SK-N-SH (cell line): ENCODE measurements around the gene SIAH1. TPM values are rescaled to one million over a fixed set of nuclear protein-coding genes. Genes with fewer than 3 reads are reported as not detected.

ENCODE experiments used
- CTCF ChIA-PET: fragments of 300-600, 350-600 bp; formaldehyde crosslinking; extraction: SDS; loops from one replicate; lab custom pipeline; 2021; lab: Yijun Ruan, JAX
- POLR2A ChIA-PET: fragments of 350-600 bp; sonication (Branson Sonifier 250); formaldehyde crosslinking; extraction: SDS; loops from one replicate; lab custom pipeline; 2020; ENCODE audit warnings: antibody characterized with exemption, inconsistent platforms; lab: Yijun Ruan, JAX
- DNase-seq: peaks from one replicate; pipeline ENCODE4 v3.0.0; 2012
- H2AFZ ChIP-seq: fragments of 200-600 bp; sonication (generic); 2 replicates; pipeline ENCODE4 v1.8.1; 2016; ENCODE audit warnings: antibody characterized with exemption, mild to moderate bottlenecking, low read depth
- H3F3A ChIP-seq: fragments of 200-600 bp; sonication (generic); replicated peaks from 2 replicates; pipeline ENCODE3; 2016; ENCODE audit warnings: antibody characterized with exemption, mild to moderate bottlenecking; ENCODE audit not compliant: insufficient read depth
- H3K27ac ChIP-seq, 2 experiments: fragments of 200-500 bp in 1 of 2; fragments of 200-600 bp in 1 of 2; sonication (Bioruptor generic) in 1 of 2; sonication (generic), shearing (Covaris generic) in 1 of 2; 2 replicates each; pipeline versions ENCODE4 v1.5.1 to v1.6.1; 2014 to 2016; ENCODE audit warnings: low read depth in 2 of 2, inconsistent platforms in 1 of 2, low read length in 1 of 2, mild to moderate bottlenecking in 1 of 2, mixed read lengths in 1 of 2
- H3K27me3 ChIP-seq: fragments of 200-600 bp; sonication (generic), shearing (Covaris generic); 2 replicates; pipeline ENCODE4 v1.6.1; 2016; ENCODE audit warnings: mixed run types; ENCODE audit not compliant: insufficient read depth
- H3K36me3 ChIP-seq, 2 experiments: fragments of 200-500 bp in 1 of 2; fragments of 200-600 bp in 1 of 2; sonication (Bioruptor generic) in 1 of 2; sonication (generic) in 1 of 2; replicated peaks in 1 of 2; 2 replicates each; pipeline versions ENCODE3 to v1.5.1; 2014 to 2016; ENCODE audit warnings: low read length in 1 of 2, mild to moderate bottlenecking in 1 of 2; ENCODE audit not compliant: insufficient read depth in 2 of 2, control insufficient read depth in 1 of 2
- H3K4me1 ChIP-seq, 2 experiments: fragments of 200-500 bp in 1 of 2; fragments of 200-600 bp in 1 of 2; sonication (Bioruptor generic) in 1 of 2; sonication (generic), shearing (Covaris generic) in 1 of 2; 2 replicates each; pipeline versions ENCODE4 v1.5.1 to v1.6.1; 2014 to 2016; ENCODE audit warnings: low read depth in 1 of 2, low read length in 1 of 2, mixed run types in 1 of 2; ENCODE audit not compliant: insufficient read depth in 2 of 2, control insufficient read depth in 1 of 2
- H3K4me2 ChIP-seq: fragments of 200-600 bp; sonication (generic), shearing (Covaris generic); 2 replicates; pipeline ENCODE4 v1.6.1; 2017; ENCODE audit warnings: mixed run types
- H3K4me3 ChIP-seq, 2 experiments: fragments of 200-500 bp in 1 of 2; fragments of 200-600 bp in 1 of 2; sonication (Bioruptor generic) in 1 of 2; sonication (generic), shearing (Covaris generic) in 1 of 2; 2 replicates each; pipeline versions ENCODE4 v1.5.1 to v1.8.1; 2014 to 2016; ENCODE audit warnings: low read depth in 2 of 2, inconsistent platforms in 1 of 2, low read length in 1 of 2, mild to moderate bottlenecking in 1 of 2, mixed read lengths in 1 of 2, moderate library complexity in 1 of 2
- H3K79me2 ChIP-seq: fragments of 200-600 bp; sonication (generic); 2 replicates; pipeline ENCODE4 v1.8.1; 2017; ENCODE audit warnings: mild to moderate bottlenecking; ENCODE audit not compliant: insufficient read depth
- H3K9ac ChIP-seq: fragments of 200-600 bp; sonication (generic); 2 replicates; pipeline ENCODE4 v1.6.1; 2017; ENCODE audit warnings: mixed run types
- H3K9me2 ChIP-seq: fragments of 200-600 bp; sonication (generic); 2 replicates; pipeline ENCODE4 v1.6.1; 2017; ENCODE audit warnings: mixed run types
- H3K9me3 ChIP-seq: fragments of 200-600 bp; sonication (generic); 2 replicates; pipeline ENCODE4 v1.6.1; 2017; ENCODE audit warnings: mixed run types, mild to moderate bottlenecking, moderate library complexity
- H4K20me1 ChIP-seq: fragments of 200-600 bp; sonication (generic); 2 replicates; pipeline ENCODE4 v1.6.1; 2017; ENCODE audit warnings: mild to moderate bottlenecking, mixed run types; ENCODE audit not compliant: insufficient read depth
- CHD2 ChIP-seq: fragments of 150-350 bp; IDR thresholded peaks from 2 replicates; pipeline ENCODE4 v1.6.1; 2018; ENCODE audit warnings: low read length; ENCODE audit not compliant: partially characterized antibody
- ELF1 ChIP-seq: IDR thresholded peaks from 2 replicates; pipeline ENCODE4 v1.4.0; 2012
- EP300 ChIP-seq, 2 experiments: IDR thresholded peaks; 2 replicates each; pipeline versions ENCODE4 v1.4.0 to v1.6.1; 2012; ENCODE audit warnings: borderline replicate concordance in 1 of 2, low read depth in 1 of 2, low read length in 1 of 2
- EZH2phosphoT487 ChIP-seq: fragments of 200-600 bp; sonication (generic); IDR thresholded peaks from 2 replicates; pipeline ENCODE4 v1.6.1; 2017; ENCODE audit warnings: low read depth, mixed run types, mild to moderate bottlenecking, antibody characterized with exemption, moderate library complexity, borderline replicate concordance
- FOSL2 ChIP-seq: IDR thresholded peaks from 2 replicates; pipeline ENCODE4 v1.4.0; 2012; ENCODE audit warnings: low read depth, mild to moderate bottlenecking, moderate library complexity, borderline replicate concordance
- FOXJ3 ChIP-seq: sonication (generic); formaldehyde crosslinking; IDR thresholded peaks from 2 replicates; pipeline ENCODE4 v1.5.1; 2020; ENCODE audit warnings: mild to moderate bottlenecking, missing genetic modification reagents
- FOXM1 ChIP-seq: IDR thresholded peaks from 2 replicates; pipeline ENCODE4 v1.4.0; 2012; ENCODE audit warnings: low read depth, mild to moderate bottlenecking
- GABPA ChIP-seq: IDR thresholded peaks from 2 replicates; pipeline ENCODE4 v1.4.0; 2012; ENCODE audit warnings: low read depth, mild to moderate bottlenecking
- GATA2 ChIP-seq: sonication (generic); formaldehyde crosslinking; IDR thresholded peaks from 2 replicates; pipeline ENCODE4 v1.5.0; 2020; ENCODE audit warnings: mild to moderate bottlenecking, missing genetic modification reagents
- JUND ChIP-seq: IDR thresholded peaks from 2 replicates; pipeline ENCODE4 v1.4.0; 2012
- NFIC ChIP-seq: IDR thresholded peaks from 2 replicates; pipeline ENCODE4 v1.4.0; 2012; ENCODE audit warnings: borderline replicate concordance
- NRF1 ChIP-seq: IDR thresholded peaks from 2 replicates; pipeline ENCODE4 v1.6.1; 2012; ENCODE audit warnings: low read depth, mild to moderate bottlenecking, low read length
- RAD21 ChIP-seq: IDR thresholded peaks from 2 replicates; pipeline ENCODE4 v1.6.1; 2012; ENCODE audit warnings: mild to moderate bottlenecking, low read length
- RCOR1 ChIP-seq: fragments of 150-350 bp; IDR thresholded peaks from 2 replicates; pipeline ENCODE4 v1.6.1; 2017; ENCODE audit warnings: antibody characterized with exemption, low read length
- RFX5 ChIP-seq: IDR thresholded peaks from 2 replicates; pipeline ENCODE4 v1.6.1; 2012; ENCODE audit warnings: mild to moderate bottlenecking, improper control_type of control experiment, low read length
- SIN3A ChIP-seq: IDR thresholded peaks from 2 replicates; pipeline ENCODE4 v1.6.1; 2012; ENCODE audit warnings: low read depth, mild to moderate bottlenecking, low read length, moderate library complexity, borderline replicate concordance
- SMC3 ChIP-seq: IDR thresholded peaks from 2 replicates; pipeline ENCODE4 v1.6.1; 2012; ENCODE audit warnings: low read depth, low read length, improper control_type of control experiment
- TAF1 ChIP-seq: IDR thresholded peaks from 2 replicates; pipeline ENCODE4 v1.6.1; 2012; ENCODE audit warnings: low read depth, mild to moderate bottlenecking, low read length, moderate library complexity, borderline replicate concordance
- TCF12 ChIP-seq: IDR thresholded peaks from 2 replicates; pipeline ENCODE4 v1.4.0; 2012
- TEAD4 ChIP-seq: IDR thresholded peaks from 2 replicates; pipeline ENCODE4 v1.4.0; 2012; ENCODE audit warnings: mild to moderate bottlenecking, borderline replicate concordance; ENCODE audit not compliant: insufficient read depth
- USF2 ChIP-seq: fragments of 150-350 bp; IDR thresholded peaks from 2 replicates; pipeline ENCODE4 v1.6.1; 2017; ENCODE audit warnings: antibody characterized with exemption, low read length, low read depth, borderline replicate concordance
- YY1 ChIP-seq: IDR thresholded peaks from 2 replicates; pipeline ENCODE4 v1.4.0; 2012; ENCODE audit warnings: low read depth, mild to moderate bottlenecking
- WGBS: methylation state at CpG from one replicate; pipeline ENCODE4 v1.1.6; 2017; ENCODE audit warnings: low lambda C conversion rate; 5-methylcytosine and 5-hydroxymethylcytosine counted together
- polyA plus RNA-seq, 3 experiments: library from polyadenylated mRNA; depleted of rRNA; stranded (reverse); fragments of >200 nt; gene quantifications; 2 replicates each; pipeline ENCODE4 v1.2.3, GENCODE V29; 2012
- TF ChIP-seq, protein P1 (sequence below): IDR thresholded peaks from 2 replicates; pipeline ENCODE4 v1.4.0; 2012; ENCODE audit warnings: low read depth, borderline replicate concordance
- TF ChIP-seq, protein P2 (sequence below): fragments of 200-600 bp; sonication (generic); IDR thresholded peaks from 2 replicates; pipeline ENCODE4 v1.6.1; 2017; ENCODE audit warnings: antibody characterized with exemption, mild to moderate bottlenecking, moderate library complexity
- TF ChIP-seq, protein P3 (sequence below): IDR thresholded peaks from 2 replicates; pipeline ENCODE4 v1.4.0; 2012; ENCODE audit warnings: low read depth
- TF ChIP-seq, protein P4 (sequence below): fragments of 150-350 bp; IDR thresholded peaks from 2 replicates; pipeline ENCODE4 v1.6.1; 2016; ENCODE audit warnings: mild to moderate bottlenecking, low read depth, low read length

SIAH1 gene, protein sequence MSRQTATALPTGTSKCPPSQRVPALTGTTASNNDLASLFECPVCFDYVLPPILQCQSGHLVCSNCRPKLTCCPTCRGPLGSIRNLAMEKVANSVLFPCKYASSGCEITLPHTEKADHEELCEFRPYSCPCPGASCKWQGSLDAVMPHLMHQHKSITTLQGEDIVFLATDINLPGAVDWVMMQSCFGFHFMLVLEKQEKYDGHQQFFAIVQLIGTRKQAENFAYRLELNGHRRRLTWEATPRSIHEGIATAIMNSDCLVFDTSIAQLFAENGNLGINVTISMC
- 15.1 and 15.4 TPM in 2 replicates for polyA plus RNA-seq (2012; rRNA removed)
- polyA plus RNA-seq (2012; cell fraction: cytosol; rRNA removed): 15.3 and 16.6 TPM in 2 replicates
- 22.7 and 28.0 TPM in 2 replicates for polyA plus RNA-seq (2012; cell fraction: nucleus; rRNA removed)

GRCh38 chr16:48385253-48386150, at the start of gene SIAH1:
Gene SIAH1, minus strand, starts transcription at chr16:48385413. Its CDS starts 22,985 bp downstream, at chr16:48362428.
- DNase-seq: peak; percentile 98
- Histone ChIP-seq H3K27me3 (no peaks in the 10 kb centered on the region), H3K4me2 (peak within 1 kb of the TSS; percentile 98), H3K27ac (peak within 1 kb of the TSS; percentile 77 to 96), H2AFZ (peak within 1 kb of the TSS; percentile 96), H3K9me2 (no peaks in the 10 kb centered on the region), H3K79me2 (peaks cover 40% of the 10 kb centered on the region), H3K4me1 (peaks cover 9 to 20% of the 10 kb centered on the region in 2 experiments; a peak in 3 of 4 replicates), H3K9me3 (no peaks in the 10 kb centered on the region), H3K9ac (peak within 1 kb of the TSS; percentile 93), H4K20me1 (peaks cover 38% of the 10 kb centered on the region), H3F3A (peaks cover 6% of the 10 kb centered on the region), H3K4me3 (peak within 1 kb of the TSS; percentile 81 to 85), H3K36me3 (no peaks in the 10 kb centered on the region)
- WGBS: 1% methylated on average over 16 of the region's 105 CpGs
- ChIA-PET POLR2A (interaction anchor here (0.7 to 3.1 kb wide), 10 partner anchors 8 to 238 kb away, joined by 3 to 21 read pairs (median 4); partner anchors contain the start of gene N4BP1), CTCF (interaction anchor here (0.6 to 1.8 kb wide), 5 partner anchors 9 to 1268 kb away, joined by 3 to 14 read pairs (median 3); no protein-coding TSS in a partner anchor)
- TF ChIP-seq FOSL2: no peak
- TF ChIP-seq SIN3A: no peak; the same call in 1 of the 2 replicates
- TF ChIP-seq USF2: no peak; the same call in 1 of the 2 replicates
- TF ChIP-seq NFIC: no peak
- no peak for TF ChIP-seq JUND
- TF ChIP-seq SMC3: no peak
- no peak for TF ChIP-seq TEAD4
- peak; percentile 86 for TF ChIP-seq NRF1
- TF ChIP-seq GABPA: no peak
- no peak for TF ChIP-seq FOXM1
- no peak for TF ChIP-seq FOXJ3 (CRISPR knock-in tag)
- TF ChIP-seq ELF1: no peak
- TF ChIP-seq, protein P1, sequence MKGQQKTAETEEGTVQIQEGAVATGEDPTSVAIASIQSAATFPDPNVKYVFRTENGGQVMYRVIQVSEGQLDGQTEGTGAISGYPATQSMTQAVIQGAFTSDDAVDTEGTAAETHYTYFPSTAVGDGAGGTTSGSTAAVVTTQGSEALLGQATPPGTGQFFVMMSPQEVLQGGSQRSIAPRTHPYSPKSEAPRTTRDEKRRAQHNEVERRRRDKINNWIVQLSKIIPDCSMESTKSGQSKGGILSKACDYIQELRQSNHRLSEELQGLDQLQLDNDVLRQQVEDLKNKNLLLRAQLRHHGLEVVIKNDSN: no peak
- TF ChIP-seq, protein P2, sequence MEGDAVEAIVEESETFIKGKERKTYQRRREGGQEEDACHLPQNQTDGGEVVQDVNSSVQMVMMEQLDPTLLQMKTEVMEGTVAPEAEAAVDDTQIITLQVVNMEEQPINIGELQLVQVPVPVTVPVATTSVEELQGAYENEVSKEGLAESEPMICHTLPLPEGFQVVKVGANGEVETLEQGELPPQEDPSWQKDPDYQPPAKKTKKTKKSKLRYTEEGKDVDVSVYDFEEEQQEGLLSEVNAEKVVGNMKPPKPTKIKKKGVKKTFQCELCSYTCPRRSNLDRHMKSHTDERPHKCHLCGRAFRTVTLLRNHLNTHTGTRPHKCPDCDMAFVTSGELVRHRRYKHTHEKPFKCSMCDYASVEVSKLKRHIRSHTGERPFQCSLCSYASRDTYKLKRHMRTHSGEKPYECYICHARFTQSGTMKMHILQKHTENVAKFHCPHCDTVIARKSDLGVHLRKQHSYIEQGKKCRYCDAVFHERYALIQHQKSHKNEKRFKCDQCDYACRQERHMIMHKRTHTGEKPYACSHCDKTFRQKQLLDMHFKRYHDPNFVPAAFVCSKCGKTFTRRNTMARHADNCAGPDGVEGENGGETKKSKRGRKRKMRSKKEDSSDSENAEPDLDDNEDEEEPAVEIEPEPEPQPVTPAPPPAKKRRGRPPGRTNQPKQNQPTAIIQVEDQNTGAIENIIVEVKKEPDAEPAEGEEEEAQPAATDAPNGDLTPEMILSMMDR: no peak
- TF ChIP-seq CHD2: no peak
- TF ChIP-seq TCF12: no peak
- TF ChIP-seq RAD21: no peak
- TF ChIP-seq RCOR1: no peak
- TF ChIP-seq, protein P3, sequence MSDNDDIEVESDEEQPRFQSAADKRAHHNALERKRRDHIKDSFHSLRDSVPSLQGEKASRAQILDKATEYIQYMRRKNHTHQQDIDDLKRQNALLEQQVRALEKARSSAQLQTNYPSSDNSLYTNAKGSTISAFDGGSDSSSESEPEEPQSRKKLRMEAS: 0 out of 2 replicates have a peak, but pooled peaks have one; percentile 12
- no peak for TF ChIP-seq GATA2
- TF ChIP-seq, protein P4, sequence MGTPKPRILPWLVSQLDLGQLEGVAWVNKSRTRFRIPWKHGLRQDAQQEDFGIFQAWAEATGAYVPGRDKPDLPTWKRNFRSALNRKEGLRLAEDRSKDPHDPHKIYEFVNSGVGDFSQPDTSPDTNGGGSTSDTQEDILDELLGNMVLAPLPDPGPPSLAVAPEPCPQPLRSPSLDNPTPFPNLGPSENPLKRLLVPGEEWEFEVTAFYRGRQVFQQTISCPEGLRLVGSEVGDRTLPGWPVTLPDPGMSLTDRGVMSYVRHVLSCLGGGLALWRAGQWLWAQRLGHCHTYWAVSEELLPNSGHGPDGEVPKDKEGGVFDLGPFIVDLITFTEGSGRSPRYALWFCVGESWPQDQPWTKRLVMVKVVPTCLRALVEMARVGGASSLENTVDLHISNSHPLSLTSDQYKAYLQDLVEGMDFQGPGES: no peak
- peak; percentile 64 for TF ChIP-seq YY1
- TF ChIP-seq TAF1: peak; percentile 51; the same call in 1 of the 2 replicates
- TF ChIP-seq RFX5: no peak
- no peak for TF ChIP-seq EP300 (IDR thresholded peaks at IDR 0.05; ENCODE audit: borderline replicate concordance in 1 of 2, low read depth in 1 of 2, low read length in 1 of 2)
- TF ChIP-seq EZH2phosphoT487: no peak
